Stimulated activated CD4-positive, alpha-beta T cell treated with anti-CD3 and anti-CD28 coated beads, Interleukin-4, amount 100 ng/mL, for 4 hours (primary cell): ENCODE results near the gene VWA7.
"Not testable (repeated sequence)": the region's sequence is repeated elsewhere in the genome, so short reads cannot be mapped to it uniquely, and the experiment has no call there.

ENCODE experiments used
- DNase-seq, 2 experiments: peaks; one replicate each; pipeline ENCODE4 v3.0.0-alpha.2; 2020

The VWA7 gene

DNA sequence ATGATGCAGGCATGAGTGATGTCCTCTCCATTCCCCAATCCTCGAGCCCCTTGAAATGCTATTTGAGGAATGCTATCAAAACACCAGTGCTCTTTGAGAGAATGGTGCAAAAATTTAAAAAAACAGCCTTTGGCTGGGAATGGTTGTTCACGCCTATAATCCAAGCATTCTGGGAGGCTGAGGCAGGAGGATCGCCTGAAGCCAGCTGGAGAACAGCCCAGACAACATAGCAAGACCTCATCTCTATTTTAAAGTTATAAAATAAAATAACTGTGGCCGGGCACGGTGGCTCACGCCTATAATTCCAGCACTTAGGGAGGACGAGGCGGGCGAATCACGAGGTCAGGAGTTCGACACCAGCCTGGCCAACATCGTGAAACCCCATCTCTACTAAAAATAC, 22.7 kb upstream of the VWA7 start:
- no peak for DNase-seq

GRCh38 chr6:31797588-31797987, 20.5 kb upstream of the VWA7 start:
- DNase-seq, result no peak

GRCh38 chr6:31796993-31797385, 19.9 kb upstream of the VWA7 start:
- DNase-seq, result no peak

DNA sequence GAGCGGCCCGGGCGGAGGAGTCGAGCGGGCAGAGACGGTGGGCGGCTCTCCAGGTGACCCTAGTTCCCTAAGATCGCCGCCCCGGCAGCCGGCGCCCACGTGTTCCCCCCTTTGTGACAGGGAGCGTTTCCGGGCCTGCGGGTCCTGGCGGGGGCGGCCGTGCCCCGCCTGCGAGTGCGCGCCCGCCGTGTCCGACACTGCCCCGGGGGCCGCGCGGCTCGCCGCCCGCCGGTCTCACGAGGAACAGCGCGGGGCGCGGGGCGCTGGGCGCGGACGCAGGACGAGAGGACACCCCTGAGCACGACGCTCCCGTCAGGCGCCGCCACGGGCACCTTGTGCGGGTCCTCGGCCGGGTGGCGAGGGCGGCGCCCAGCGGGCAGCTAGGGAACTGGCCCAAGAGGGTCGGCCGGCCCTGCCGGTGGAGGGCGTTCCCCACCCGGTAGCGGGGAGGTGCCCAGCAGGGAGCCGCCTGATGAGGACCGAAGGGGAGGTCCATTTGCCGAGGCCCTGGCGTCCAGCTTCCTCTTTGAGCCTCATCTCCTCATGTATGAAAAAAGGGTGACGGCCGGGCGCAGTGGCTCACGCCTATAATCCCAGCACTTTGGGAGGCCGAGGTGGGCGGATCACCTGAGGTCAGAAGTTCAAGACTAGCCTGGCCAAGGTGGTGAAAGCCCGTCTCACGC, 18.6 kb upstream of the VWA7 start, which contains the start of gene VARS1:
Gene VARS1 (minus strand): TSS at position 137 of the 683 bp plus-strand sequence. CDS start 535 bp downstream, outside the sequence.
- peak; percentile 76 to 82 for DNase-seq

GRCh38 chr6:31794866-31795615, 17.9 kb upstream of the VWA7 start:
- DNase-seq, result no peak

DNA sequence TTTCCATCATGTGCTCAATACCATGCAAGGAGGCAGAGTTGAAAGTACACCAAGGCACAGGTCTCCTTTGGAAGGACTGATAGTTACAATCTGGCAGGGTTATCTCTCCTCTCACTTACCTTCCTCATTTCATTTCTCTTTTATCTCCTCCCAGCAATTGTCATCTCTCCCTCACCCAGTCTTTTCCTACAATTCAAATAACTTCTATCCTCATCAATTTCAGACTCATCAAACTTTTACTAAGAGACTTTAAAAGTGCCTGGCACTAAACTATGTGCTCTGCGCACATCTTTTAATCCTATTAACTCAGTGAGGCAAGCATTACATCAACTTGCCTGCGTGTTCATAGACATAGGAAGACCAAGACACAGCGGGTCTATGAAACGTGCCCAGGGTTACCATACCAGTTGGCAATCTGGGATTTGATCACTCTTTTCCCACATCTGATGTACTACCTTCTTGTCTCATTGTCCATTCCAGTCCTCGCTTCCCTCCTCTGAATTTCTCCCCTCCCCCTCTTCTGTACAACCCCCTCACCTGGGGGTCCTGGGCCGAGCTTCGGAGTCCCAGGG, 17.3 kb upstream of the VWA7 start:
- no peak for DNase-seq

GRCh38 chr6:31793927-31794245, 16.8 kb upstream of the VWA7 start:
- DNase-seq, result not testable (repeated sequence)

- no peak for DNase-seq
Observed at GRCh38 chr6:31792761-31793171, 15.6 kb upstream of the VWA7 start.

GRCh38 chr6:31792090-31792374, 14.9 kb upstream of the VWA7 start:
- no peak for DNase-seq

DNA sequence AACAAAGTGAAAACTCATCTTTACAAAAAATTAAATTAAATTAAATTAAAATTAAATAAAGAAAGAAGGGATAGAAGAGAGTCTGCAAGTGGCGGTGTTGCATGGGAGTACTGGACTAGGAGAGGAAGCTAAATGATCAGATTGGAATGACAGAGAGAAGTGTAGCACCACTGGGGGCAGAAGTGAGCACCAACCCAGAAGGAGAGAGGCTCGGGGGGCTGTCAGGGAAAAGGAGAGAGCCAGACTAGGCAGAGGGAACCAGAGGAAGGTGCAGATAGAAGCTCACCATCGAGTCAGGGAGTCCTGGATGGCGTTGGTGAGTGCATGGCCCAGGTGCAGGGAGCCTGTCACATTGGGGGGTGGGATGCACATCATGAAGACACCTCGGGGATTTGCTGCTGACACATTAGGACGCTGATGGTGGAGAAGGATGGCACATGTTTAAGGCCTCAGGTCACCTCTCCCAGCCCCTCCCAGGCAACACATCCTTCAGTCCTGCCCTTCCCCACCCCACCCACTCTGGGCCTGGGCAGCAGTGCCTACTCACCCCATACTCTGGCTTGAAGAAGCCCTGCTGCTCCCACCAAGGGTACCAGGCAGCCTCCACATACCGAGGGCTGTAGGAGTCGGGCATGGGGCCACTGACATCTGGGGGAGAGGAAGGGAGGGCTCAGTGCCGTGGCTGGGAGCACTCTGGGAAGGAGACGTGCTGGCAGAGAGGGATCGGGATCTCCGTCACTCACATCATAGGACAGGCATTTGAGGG, 14.4 kb upstream of the VWA7 start:
- DNase-seq, result no peak

DNA sequence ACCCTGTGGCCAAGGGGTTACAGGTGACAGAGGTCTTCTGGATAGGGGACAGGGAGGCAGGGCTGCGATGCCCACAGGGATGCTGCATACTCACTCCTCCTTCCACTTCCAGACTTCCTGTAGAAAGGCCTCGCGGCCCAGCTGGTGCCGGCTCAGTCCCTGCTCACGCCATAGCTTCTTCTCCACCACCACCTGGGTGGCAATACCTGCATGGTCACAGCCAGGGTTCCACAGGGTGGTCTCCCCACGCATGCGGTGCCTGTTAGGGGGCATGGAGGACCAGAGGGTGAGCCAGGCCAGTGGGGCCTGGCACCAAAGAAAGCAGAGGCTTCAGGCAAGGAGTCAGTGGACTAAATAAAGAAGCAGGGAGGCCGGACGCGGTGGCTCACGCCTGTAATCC, 8.3 kb upstream of the VWA7 start:
- DNase-seq, result no peak

- DNase-seq, result no peak
Observed at GRCh38 chr6:31784098-31784925, 7.2 kb upstream of the VWA7 start.

- DNase-seq, result no peak
Observed at GRCh38 chr6:31782126-31782855, 5.2 kb upstream of the VWA7 start.

DNA sequence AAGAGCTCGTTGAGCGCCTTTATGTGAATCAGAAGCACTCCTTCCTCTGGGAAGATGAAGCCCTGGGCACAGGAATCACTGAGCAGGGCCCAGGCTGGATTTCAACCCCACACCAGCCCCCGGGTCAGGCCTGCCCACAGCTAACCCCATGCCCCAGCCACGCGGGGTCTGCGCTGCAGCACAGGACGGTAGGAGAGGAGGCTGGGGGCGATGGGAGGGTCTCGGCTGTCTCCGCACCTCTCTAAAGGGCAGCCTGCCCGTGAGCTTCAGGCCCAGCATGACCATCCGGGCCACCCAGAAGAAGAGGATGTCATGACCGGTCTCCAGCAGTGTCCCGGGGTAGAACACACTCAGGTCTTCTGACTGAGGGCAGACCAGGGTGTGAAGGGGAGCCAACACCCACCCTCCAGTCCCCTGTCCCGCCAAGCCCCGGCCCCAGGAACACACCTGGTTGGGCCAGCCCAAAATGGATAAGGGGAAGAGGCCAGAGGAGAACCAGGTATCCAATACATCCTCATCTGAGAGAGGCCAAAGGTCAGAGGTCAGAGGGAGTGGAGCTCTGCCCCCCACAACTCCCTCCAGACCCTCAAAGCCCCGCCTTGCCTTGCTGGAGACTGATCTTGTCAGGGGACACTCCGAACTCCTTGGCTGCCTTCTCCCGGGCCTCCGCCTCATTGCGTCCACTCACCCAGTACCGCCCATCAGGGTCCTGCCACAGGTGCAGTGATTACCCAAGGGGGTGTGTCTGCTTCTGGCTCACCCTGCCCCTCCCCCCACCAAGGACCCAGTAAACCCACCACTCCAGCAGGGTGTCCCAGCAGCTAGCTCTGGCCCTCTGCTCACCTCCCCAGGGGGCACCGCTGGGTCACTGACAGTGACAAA, 4.4 kb upstream of the VWA7 start:
- no peak for DNase-seq

DNA sequence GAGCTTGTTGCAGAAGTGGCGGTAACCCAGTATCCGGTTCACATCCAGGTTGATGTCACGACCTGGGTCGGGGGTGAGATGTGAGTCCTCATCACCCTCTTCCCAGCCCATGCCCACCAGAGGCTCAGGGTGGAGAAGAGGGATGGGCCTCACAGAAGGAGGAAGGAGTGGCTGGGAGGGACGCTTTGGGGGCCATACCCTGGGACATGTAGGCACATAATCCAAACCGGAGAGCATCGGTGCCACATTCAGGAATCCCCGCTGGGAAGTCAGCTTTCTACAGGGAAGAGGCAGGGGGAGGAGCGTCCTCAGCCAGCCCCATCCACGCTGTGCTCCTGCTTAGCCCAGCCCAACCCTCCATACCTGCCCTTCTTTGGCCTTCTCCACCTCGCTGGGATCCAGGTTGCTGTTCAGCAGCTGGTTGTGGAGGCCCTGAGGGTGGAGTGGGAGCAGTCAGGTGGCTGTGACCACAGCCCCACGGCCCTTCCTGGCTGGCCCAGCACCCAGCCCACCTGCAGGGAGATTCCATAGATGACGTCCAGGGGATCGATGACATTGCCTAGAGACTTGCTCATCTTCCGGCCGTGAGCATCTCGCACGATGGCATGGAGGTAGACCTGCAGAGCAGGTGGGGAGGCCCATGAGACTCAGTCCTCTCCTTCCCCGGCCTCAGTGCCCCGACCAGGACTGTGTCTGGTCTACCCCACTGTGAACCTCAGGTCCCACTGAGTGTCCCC, 3.5 kb upstream of the VWA7 start:
- no peak for DNase-seq

DNA sequence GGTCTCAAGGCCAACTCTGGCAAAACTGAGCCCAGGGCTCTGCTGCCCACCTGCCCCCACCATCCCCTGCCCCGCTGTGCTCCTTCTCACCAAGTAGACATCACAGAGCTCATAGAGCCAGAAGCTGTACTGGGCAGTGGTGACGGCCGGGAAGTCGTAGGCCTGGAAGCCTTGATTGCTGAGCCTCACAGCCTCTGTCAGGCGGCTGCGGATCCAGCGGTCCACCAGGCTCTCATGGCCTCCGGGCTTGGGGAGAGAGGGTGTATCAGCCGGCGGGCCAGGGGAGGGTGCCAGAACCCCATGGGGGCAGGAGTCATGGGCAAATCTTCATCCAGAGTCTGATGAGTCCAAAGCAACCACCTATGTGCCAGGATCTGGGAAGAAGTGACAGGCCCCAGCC, 2.8 kb upstream of the VWA7 start:
- DNase-seq, result no peak

- no peak for DNase-seq
Observed at GRCh38 chr6:31778999-31779885, 2.1 kb upstream of the VWA7 start.

DNA sequence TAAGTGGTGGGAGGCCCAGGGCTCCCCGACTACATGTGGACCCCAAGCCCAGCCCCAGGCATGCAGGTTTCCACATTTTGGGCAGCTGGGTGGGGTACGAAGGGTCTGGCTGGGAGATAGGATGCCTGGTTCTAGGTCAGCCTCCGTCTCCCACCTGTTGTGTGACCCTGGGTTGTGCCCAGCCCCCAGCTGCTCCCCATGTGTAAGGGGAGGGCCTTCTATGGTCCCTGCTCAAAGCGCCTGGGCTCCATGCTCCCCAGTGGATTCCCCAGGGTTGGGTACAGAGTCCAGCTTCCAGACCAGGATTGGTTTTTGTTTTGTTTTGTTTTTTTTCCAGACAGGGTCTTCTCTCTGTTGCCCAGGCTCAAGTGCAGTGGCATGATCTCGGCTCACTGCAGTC, 1.1 kb upstream of the VWA7 start:
- no peak for DNase-seq

DNA sequence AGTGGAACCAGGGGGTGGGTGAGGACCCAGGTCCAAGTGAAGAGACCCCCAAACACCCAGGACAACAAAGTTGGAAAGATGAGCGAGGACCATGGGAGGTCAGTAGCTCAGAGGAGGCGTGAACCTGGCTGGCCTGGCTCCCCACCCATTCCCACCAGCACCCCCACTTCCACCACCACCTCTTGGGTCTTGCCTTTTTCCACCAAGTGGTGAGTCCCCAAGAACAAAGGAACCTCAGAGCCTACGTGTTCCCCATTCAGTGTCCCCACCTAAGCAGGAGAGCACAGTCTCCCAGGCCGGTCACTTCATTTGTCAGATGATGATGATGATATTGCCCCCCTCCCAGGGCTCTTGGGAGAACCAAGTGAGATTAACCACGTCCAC, 531 bp upstream of the VWA7 start:
- no peak for DNase-seq
